ENCODE measurements around the gene RNU1-1.
"Not testable (repeated sequence)": the region's sequence is repeated elsewhere in the genome, so short reads cannot be mapped to it uniquely, and the experiment has no call there.

Gene RNU1-1

DNA sequence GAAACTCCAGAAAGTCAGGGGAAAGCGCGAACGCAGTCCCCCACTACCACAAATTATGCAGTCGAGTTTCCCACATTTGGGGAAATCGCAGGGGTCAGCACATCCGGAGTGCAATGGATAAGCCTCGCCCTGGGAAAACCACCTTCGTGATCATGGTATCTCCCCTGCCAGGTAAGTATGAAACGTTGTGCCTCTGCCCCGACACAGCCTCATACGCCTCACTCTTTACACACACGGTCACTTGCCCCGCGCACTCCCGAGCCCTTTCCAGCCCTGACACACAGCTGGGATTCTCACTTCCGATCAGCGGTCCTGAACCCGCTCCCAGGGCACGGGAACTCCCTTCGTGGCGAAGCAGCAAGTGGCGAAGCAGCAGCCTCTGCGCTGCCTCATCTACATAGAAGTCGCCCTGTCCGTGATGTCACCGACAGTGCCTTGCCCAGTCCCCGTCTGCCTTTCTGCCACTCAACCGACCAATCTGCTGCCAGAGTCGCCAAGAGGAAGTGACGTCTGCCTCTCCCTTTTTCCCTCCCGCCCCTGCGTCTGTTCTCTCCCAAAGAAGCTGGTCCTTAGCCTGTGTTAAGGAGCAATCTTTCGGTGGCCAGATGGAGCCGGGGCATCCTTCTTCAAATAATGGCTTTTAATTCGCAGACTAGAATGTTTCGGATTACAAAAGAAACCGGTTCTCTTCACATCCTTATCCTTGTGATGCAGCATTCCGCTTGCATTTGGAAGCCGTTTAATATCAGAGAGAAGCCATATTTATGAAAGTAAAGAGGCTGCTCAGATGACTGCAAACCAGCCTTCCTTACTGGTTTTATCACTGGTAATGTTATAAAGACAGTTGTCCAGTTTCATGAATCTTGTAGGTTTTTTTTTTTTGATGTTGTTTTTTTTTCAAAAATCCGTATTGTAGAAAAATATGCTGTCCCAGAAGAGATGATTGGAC lies at the start of gene RNU1-1:
TSS of gene RNU1-1 (minus strand) at position 179 of the 949 bp plus-strand sequence.
- DNase-seq (ENCODE audit: insufficient read length, low spot score); FAIRE-seq: not testable (repeated sequence)

DNA sequence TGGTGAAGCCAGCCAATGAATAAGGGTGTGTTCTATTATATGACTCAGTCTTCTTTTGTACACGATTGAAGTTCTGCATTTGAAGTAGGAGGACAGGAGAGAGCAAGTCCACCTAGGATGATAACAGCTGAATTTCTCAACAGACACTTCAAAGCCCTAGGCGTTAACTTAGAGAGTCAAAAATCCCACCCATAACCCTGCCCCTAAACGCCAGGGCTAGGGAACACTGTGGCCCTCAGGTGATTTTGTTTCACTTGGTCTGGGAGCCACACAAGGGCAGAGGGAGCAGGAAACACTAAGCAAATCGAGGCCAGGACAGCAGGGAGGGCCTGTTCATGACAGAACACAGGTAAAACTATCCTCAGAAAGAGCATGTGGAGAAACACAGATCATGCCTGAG lies 47.0 kb upstream of the RNU1-1 start:
- not testable (repeated sequence) for FAIRE-seq; DNase-seq (ENCODE audit: insufficient read length, low spot score)

DNA sequence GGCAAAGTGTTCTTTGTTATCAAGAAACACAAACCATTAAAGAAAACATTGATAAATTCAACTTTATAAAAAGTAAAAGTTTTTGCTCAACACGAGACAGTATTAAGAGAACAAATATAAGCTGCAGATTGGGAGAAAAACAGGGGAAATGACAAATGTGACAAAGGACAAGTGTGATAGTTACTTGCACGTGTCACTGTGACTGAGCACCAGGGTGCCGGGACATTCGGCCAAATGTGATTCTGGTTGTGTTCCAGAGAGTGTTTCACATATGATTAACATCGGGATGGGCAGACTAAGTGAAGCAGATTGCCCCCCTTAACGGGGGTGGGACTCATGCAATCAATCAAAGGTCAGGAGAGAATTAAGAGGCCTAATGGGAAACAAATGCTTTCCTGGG lies 46.4 kb upstream of the RNU1-1 start:
- not testable (repeated sequence) for FAIRE-seq; DNase-seq (ENCODE audit: insufficient read length, low spot score)

DNA sequence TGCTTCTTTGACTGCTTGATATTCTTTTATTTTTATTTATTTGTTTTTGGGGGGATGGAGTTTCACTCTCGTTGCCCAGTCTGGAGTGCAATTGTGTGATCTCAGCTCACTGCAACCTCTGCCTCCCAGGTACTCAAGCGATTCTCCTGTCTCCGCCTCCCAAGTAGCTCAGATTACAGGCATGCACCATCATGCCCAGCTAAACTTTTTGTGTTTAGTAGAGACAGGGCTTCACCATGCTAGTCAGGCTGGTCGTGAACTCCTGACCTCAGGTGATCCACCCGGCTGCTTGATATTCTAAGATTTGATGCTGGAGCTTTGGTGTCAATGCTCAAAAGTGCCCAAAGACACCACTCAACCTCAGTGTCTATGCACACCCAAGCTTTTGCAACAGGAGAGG lies 45.6 kb upstream of the RNU1-1 start:
- DNase-seq (ENCODE audit: insufficient read length, low spot score); FAIRE-seq: not testable (repeated sequence)

DNA sequence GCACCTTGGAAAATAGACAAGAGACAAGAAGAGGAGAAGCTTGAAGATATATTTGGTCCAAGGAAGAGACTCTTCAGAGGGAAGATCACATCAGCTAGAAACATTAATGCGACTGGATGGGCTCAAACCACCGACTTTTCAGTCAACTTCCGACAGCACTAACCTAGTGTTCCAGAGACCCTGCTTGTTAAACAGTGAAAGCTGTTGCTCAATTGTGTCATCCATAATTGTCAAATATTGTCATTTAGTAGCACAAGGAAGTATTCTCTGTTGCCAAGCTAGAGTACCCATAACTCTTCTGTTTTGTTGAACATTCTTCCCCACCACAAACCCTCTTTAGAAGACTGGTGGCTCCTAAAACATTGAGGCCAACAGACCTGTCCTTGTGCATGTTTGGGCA lies 42.9 kb upstream of the RNU1-1 start:
- FAIRE-seq; DNase-seq (ENCODE audit: insufficient read length, low spot score): not testable (repeated sequence)

DNA sequence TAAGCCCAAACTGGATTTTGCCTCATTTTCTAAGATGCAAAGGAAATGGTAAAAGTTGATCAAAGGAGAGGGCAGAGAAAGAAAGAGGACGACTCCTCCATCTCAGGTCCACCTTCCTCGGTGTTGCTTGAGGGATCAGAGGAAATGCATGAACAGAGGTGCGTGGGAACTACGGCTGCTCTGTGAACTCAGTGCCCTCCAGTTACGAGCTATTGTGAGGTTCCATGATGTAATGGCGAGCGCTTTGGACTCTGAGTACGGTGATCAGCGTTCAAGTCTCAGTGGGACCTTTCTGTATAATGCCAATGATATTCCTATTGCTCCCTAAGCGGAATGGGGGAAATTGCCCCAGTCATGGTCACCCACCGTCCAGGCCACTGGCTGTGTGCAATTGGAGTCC lies 39.2 kb upstream of the RNU1-1 start:
- not testable (repeated sequence) for DNase-seq (ENCODE audit: insufficient read length, low spot score); FAIRE-seq

DNA sequence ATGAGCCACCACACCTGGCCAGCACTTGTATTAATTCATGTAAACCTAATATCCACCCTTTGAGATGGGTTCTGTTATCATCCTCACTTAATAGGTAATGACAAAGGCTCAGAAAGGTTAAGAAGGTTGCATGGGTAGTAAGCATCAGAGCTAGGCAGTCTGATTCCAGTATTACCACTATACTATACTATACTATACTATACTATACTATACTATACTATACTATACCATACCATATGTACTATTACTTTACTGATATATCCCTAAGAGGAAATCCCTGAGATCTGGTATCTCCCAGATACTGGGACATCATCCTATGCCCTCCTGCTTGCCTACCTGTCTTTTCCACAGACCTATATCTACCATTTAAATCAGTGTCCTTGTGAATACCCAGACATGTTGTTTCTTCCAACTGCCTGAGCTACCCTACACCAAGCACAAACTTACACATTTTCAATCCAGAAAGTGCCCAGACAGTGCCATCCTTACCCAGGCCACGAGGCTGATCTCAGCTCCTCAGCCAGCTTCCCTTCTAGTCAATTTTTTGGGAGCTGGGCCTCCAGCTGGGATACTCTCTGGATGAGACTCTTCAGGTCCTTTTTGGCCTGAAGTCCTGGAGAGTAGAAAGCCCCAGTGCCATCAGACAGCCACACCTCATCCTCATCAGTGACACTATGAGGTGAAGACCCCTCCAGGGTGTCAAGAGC lies 36.3 kb upstream of the RNU1-1 start:
- not testable (repeated sequence) for DNase-seq (ENCODE audit: insufficient read length, low spot score); FAIRE-seq

DNA sequence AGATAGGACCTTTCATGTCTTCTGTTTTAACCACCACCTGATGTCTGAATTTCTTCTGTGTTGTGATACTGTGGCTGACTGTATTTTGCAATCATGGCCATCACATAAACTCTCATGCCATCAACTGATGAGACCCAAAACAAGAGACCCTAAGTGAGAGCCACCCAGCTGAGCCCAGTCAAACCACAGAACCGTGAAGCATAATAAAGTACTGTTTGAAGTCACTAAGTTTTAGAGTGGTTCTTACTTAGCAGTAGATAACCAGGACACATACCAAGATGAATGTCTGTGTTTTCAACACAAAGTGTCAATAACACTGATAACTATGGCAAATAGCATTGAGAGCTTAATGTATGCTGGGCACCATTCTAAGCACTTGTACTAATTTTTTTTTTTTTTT lies 35.5 kb upstream of the RNU1-1 start:
- not testable (repeated sequence) for FAIRE-seq; DNase-seq (ENCODE audit: insufficient read length, low spot score)

DNA sequence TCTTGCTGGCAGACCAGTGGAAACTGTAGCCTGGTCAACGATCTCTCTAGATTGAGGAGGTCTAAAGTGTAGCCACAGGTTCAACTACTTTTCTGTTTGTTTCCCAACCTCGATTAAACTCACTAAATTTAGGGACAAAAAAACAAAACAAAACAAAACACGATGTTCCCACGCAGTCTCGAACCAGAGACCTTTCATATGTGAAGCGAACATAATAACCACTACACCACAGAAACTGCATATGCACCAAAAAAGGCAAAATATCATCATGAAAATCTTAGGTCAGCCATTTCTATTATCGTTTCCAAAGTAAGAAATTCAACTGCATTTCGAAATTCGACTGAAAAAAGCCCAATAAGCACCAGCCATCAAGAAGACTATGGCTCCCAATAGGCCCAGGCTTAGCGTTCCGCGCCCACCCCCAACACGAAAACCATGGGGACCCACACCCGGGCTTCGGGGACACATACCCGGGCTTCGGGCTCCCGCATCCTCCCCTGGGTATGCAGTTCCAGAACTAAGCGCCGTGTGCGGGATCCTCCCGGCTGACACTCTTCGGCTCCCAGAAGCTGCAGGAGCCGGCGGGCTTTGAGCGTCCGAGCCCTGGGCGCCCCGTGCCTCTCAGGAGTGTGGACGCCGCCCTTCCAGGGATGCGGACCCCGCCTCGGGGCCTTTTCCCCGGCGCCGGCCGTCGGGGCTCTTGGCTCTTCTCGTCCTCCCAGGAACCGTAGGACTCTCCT lies 33.6 kb upstream of the RNU1-1 start:
- FAIRE-seq; DNase-seq (ENCODE audit: insufficient read length, low spot score): not testable (repeated sequence)

DNA sequence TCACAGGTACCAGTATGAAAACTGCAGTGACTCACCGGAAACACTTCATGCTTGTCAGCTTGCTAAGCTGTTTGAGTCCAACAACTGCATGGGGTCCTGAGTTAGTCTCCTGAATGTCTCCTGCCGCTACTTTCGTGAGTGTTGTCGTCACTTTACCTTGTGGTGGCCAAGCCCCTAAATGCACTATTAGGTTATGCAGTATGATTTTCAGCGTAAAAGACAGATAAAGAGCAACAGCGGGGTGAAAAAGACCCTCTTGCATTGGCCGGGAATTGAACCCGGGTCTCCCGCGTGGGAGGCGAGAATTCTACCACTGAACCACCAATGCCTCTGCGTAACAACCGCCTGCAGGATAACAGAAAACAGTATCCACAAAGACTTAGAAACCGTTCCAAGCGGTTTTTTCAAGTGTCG lies 31.6 kb upstream of the RNU1-1 start:
- not testable (repeated sequence) for FAIRE-seq; DNase-seq (ENCODE audit: insufficient read length, low spot score)

DNA sequence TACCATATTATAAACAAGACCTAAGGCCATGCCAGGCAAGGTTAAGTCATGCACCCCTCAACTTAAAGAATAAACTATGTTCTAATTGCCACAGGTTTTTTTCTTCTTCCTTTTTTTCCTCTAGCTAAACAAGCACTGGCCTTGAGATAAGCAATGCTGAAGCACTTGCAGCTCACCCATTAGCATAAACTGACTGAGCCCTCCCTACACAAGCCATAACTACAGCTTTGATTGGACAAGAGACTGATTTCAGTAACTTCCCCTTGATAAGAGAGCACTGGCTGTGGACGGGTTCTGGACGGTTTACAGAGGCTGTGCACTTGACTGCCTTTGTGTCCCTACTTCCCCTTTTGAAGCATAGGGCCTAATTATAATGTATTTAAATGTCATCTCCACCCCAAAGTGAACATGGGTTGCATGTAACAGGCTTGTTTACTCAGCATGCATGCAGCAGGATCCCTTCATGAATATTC lies 26.4 kb upstream of the RNU1-1 start:
- not testable (repeated sequence) for FAIRE-seq; DNase-seq (ENCODE audit: insufficient read length, low spot score)

DNA sequence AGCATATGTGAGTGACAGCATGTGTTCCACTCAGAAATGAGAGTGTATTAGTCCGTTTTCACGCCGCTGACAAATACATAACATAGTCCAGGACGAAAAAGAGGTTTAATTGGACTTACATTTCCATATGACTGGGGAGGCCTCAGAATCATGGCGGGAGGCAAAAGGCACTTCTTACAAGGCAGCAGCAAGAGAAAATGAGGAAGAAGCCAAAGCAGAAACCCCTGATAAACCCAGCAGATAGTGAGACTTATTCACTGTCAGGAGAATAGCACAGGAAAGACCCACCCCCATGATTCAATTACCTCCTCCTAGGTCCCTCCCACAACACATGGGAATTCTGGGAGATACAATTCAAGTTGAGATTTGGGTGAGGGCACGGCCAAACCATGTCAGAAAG lies 23.4 kb upstream of the RNU1-1 start:
- DNase-seq (ENCODE audit: insufficient read length, low spot score); FAIRE-seq: not testable (repeated sequence)

DNA sequence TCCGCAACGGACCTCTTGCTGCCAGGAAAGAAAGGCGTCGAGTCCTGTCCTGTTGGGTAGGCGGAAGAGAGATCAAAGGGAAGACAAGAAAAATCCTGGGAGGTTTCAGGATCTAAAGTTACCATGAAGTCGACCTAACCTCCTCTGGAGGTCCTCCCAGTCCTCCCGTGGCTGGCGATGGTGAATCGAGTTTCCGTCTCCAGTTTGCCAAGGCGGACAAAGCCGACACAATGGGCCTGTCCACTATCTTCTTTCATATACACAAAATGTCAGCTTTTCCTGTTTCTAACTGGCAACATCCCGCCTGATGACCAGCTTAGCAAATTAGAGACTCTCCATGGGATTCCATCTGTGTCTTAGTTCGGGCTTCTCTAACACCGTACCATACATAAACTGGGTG lies 22.7 kb upstream of the RNU1-1 start:
- FAIRE-seq; DNase-seq (ENCODE audit: insufficient read length, low spot score): not testable (repeated sequence)

DNA sequence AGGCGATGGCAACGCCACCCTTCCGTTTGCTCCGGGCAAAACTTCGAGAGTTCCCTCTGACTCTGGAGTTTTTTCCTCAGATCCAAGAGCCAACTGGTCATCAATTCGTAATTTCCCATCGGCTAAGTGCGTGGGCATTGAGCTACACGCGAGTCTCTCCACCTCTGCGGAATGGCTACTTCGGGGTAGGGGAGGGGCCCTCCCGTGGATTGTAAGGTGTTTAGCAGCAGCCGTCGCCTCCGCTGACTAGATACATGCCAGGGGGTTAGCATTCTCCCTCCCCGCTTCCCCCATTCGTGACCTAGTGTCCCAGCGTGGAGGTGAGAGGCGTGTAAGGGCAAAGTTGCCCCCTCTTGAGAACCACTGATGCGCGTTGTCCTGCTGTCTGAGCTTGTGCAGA lies 21.8 kb upstream of the RNU1-1 start:
- FAIRE-seq: not testable (repeated sequence)

DNA sequence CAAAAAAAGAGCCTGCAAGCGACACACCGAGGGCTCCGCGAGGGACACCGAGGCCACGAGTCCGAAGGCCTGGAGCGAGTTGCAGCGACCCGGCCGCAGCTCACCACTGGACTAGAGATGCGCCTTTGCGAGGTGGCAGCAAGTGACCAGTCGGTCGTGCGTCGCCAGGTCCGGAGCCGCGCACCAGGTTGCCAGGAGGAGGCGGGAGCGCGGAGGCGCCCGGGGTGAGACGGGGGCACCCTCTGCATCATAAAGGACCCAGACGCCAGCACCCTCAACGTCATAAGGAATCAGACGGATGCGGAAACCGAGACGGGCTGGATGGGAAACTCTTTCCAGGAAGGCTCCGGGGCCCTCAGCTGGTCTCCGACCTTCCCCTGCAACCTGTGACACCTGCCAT lies 21.4 kb upstream of the RNU1-1 start:
- DNase-seq (ENCODE audit: insufficient read length, low spot score); FAIRE-seq: not testable (repeated sequence)

More for the DNA sequence above, 21.8 kb upstream of the RNU1-1 start:
- DNase-seq (ENCODE audit: insufficient read length, low spot score): not testable (repeated sequence)

DNA sequence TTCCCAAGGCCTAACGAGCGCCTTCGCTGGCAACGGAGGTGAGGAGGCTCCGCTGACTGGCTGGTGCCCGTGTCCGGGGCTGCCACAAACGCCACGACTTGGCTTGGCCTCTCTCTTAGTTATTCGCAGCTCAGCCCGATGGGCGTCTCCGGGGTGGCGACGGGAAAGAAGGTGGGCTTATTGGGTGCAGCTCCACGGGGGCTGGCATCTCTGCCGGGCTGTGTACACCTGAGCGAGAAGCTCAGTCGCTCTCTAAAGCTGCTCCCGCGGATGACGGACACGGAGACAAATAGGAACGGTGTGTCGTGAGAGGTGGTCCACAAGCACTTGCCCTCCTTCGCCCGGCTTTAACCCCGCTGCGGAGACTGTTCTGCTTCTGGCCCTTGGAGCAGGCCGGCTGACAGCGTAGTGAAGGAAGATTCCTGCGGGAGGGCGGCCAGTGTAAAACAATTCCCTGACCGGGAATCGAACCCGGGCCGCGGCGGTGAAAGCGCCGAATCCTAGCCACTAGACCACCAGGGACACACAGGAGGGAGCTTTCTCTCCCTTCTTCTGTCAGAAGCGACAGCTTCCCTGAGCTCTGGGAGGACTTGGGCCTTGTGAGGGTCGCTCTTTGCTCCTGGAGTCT lies 20.9 kb upstream of the RNU1-1 start:
- FAIRE-seq; DNase-seq (ENCODE audit: insufficient read length, low spot score): not testable (repeated sequence)

DNA sequence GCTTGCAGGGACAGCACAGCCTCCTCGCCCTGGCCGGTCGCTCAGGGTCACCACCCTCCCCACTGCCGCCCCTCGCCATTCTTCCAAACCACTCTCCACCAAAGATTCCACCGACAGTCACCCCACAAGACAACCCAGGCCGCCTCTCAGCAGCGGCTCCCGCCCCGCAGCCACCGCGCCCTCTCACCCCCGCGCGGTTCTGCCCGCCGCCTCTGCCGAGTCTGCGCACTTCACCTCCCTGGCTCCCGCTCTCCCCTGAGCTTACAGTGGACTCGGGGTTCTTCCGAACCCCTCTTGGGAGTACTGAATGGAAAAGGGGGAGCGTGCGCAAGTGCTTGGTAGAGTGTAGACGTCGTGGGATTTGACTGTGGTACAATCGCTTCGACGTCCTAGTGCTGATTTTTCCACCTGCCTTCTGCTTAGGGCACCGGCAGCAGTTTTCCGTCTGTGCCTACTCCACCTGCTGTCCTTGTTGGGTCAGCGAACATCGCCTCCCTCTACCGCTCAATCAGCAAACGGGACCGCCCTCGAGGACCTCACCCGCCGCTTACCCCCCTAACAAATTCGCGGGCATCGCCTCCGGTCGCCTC lies 20.2 kb upstream of the RNU1-1 start:
- not testable (repeated sequence) for DNase-seq (ENCODE audit: insufficient read length, low spot score); FAIRE-seq

DNA sequence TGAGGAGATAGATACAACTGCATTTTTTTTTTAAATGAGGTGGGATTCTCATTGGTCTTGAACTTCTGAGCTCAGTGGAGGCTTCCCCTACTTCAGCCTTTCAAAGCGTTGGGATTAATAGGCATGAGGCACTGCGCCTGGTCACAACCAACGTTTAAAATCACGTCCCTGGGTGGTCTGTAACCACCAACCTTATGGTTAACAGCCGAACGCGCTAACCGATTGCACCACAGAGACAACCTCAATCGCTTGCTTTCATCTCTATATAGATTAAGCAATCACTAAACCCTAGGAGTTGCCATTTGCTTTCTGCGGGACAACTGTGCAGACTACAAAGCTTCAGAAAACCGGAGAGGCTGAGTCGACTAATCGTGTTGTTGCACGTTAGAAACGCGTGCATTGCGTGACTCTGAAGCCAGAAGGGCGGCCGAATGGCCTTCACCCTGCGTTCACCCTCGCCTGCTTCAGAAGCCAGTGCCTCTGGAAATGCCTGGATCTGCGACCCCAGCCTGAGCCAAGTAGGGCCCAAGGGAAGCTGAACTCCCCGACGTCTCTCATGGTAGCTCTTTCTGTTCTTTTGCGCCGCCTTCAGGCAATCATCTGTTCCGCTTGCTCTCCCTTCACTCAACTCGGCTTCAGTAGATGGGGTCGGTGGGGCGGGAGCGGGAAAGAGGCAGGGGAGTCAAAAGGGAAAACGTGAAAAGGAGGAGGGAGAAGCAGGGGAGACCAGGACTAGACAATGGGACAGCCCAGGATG lies 18.3 kb upstream of the RNU1-1 start:
- DNase-seq (ENCODE audit: insufficient read length, low spot score): not testable (repeated sequence)

More for the DNA sequence above, 18.3 kb upstream of the RNU1-1 start:
- not testable (repeated sequence) for FAIRE-seq
